ENCODE results near the gene BCL2.
"Not testable (repeated sequence)": the region's sequence is repeated elsewhere in the genome, so short reads cannot be mapped to it uniquely, and the experiment has no call there.

BCL2 gene

GRCh38 chr18:63258749-63259566 lies 60.6 kb downstream of the BCL2 start:
- no peak for DNase-seq (ENCODE audit: low read depth in 2 of 2)

- no peak for DNase-seq (ENCODE audit: low read depth in 2 of 2)
These were observed 62.1 kb downstream of the BCL2 start for GRCh38 chr18:63257453-63257852.

GRCh38 chr18:63255435-63255834 lies 64.1 kb downstream of the BCL2 start:
- DNase-seq (ENCODE audit: low read depth in 2 of 2), result no peak

- no peak for DNase-seq (ENCODE audit: low read depth in 2 of 2)
These were observed 64.7 kb downstream of the BCL2 start for GRCh38 chr18:63254716-63255399.

GRCh38 chr18:63253428-63254372 lies 65.9 kb downstream of the BCL2 start:
- no peak for DNase-seq (ENCODE audit: low read depth in 2 of 2)

GRCh38 chr18:63253014-63253413 lies 66.6 kb downstream of the BCL2 start:
- no peak for DNase-seq (ENCODE audit: low read depth in 2 of 2)

- no peak for DNase-seq (ENCODE audit: low read depth in 2 of 2)
These were observed 69.8 kb downstream of the BCL2 start for GRCh38 chr18:63249771-63250170.

- no peak for DNase-seq (ENCODE audit: low read depth in 2 of 2)
These were observed 71.6 kb downstream of the BCL2 start for GRCh38 chr18:63247926-63248325.

GRCh38 chr18:63247506-63247905 lies 72.1 kb downstream of the BCL2 start:
- no peak for DNase-seq (ENCODE audit: low read depth in 2 of 2)

GRCh38 chr18:63245600-63245999 lies 74.0 kb downstream of the BCL2 start:
- DNase-seq (ENCODE audit: low read depth in 2 of 2), result no peak

- no peak for DNase-seq (ENCODE audit: low read depth in 2 of 2)
These were observed 75.0 kb downstream of the BCL2 start for GRCh38 chr18:63244607-63245006.

GRCh38 chr18:63241760-63242159 lies 77.8 kb downstream of the BCL2 start:
- DNase-seq (ENCODE audit: low read depth in 2 of 2), result no peak

GRCh38 chr18:63241317-63241712 lies 78.3 kb downstream of the BCL2 start:
- no peak for DNase-seq (ENCODE audit: low read depth in 2 of 2)

- DNase-seq (ENCODE audit: low read depth in 2 of 2), result no peak
These were observed 78.8 kb downstream of the BCL2 start for GRCh38 chr18:63240531-63241316.

- DNase-seq (ENCODE audit: low read depth in 2 of 2), result no peak
These were observed 80.9 kb downstream of the BCL2 start for GRCh38 chr18:63238693-63239075.

- no peak for DNase-seq (ENCODE audit: low read depth in 2 of 2)
These were observed 81.5 kb downstream of the BCL2 start for GRCh38 chr18:63237881-63238692.

GRCh38 chr18:63236921-63237846 lies 82.4 kb downstream of the BCL2 start:
- no peak for DNase-seq (ENCODE audit: low read depth in 2 of 2)

- DNase-seq (ENCODE audit: low read depth in 2 of 2), result no peak
These were observed 83.2 kb downstream of the BCL2 start for GRCh38 chr18:63236406-63236805.

GRCh38 chr18:63235920-63236319 lies 83.6 kb downstream of the BCL2 start:
- not testable (repeated sequence) for DNase-seq (ENCODE audit: low read depth in 2 of 2)
